SH-SY5Y (cell line): ENCODE data around the gene GOSR2.

Source experiments
- GATA2 ChIP-seq: IDR thresholded peaks from 2 replicates; pipeline ENCODE4 v1.6.1; 2011; ENCODE audit warnings: mild to moderate bottlenecking, low read depth, low read length
- GATA3 ChIP-seq: IDR thresholded peaks from 2 replicates; pipeline ENCODE4 v1.6.1; 2011; ENCODE audit warnings: low read depth, mild to moderate bottlenecking, low read length, moderate library complexity

- no peak for TF ChIP-seq GATA3
- no peak for TF ChIP-seq GATA2
Measured at GRCh38 chr17:46922487-46922803, 515 bp upstream of the GOSR2 start.
